NCI-H2227 treated with DMSO at 0.1 percent for 48 hours (cell line): ENCODE results near the gene DNAJB6.

Source experiments
- DNase-seq: peaks from one replicate; lab custom pipeline; 2025; lab: John Stamatoyannopoulos, UW

The DNAJB6 gene

GRCh38 chr7:157409753-157410727, 73.2 kb downstream of the DNAJB6 start:
- DNase-seq: no peak

GRCh38 chr7:157410831-157411556, 74.2 kb downstream of the DNAJB6 start:
- DNase-seq: no peak

- DNase-seq: no peak
These were observed 74.8 kb downstream of the DNAJB6 start for GRCh38 chr7:157411580-157411979.

- DNase-seq: no peak
These were observed 75.2 kb downstream of the DNAJB6 start for GRCh38 chr7:157412021-157412443.

- no peak for DNase-seq
These were observed 75.8 kb downstream of the DNAJB6 start for GRCh38 chr7:157412491-157413180.

- DNase-seq: no peak
These were observed 77.3 kb downstream of the DNAJB6 start for GRCh38 chr7:157413881-157414701.

- no peak for DNase-seq
These were observed 77.9 kb downstream of the DNAJB6 start for GRCh38 chr7:157414702-157415096.

GRCh38 chr7:157415486-157415885, 78.7 kb downstream of the DNAJB6 start:
- no peak for DNase-seq

GRCh38 chr7:157416011-157416410, 79.2 kb downstream of the DNAJB6 start:
- no peak for DNase-seq

- no peak for DNase-seq
These were observed 81.6 kb downstream of the DNAJB6 start for GRCh38 chr7:157418204-157419034.

GRCh38 chr7:157419035-157419293, 82.2 kb downstream of the DNAJB6 start:
- DNase-seq: no peak

GRCh38 chr7:157422279-157422678, 85.5 kb downstream of the DNAJB6 start:
- no peak for DNase-seq

GRCh38 chr7:157423348-157423747, 86.5 kb downstream of the DNAJB6 start:
- no peak for DNase-seq

GRCh38 chr7:157423886-157424565, 87.2 kb downstream of the DNAJB6 start:
- DNase-seq: no peak

GRCh38 chr7:157425137-157425731, 88.4 kb downstream of the DNAJB6 start:
- DNase-seq: no peak

GRCh38 chr7:157425761-157426160, 89.0 kb downstream of the DNAJB6 start:
- DNase-seq: no peak

- no peak for DNase-seq
These were observed 89.9 kb downstream of the DNAJB6 start for GRCh38 chr7:157426463-157427301.

- DNase-seq: no peak
These were observed 91.2 kb downstream of the DNAJB6 start for GRCh38 chr7:157427811-157428553.
